SK-N-MC (cell line): ENCODE data around the gene ING3.
"Not testable (repeated sequence)": the region's sequence is repeated elsewhere in the genome, so short reads cannot be mapped to it uniquely, and the experiment has no call there.

ENCODE experiments used
- DNase-seq: peaks from one replicate; pipeline ENCODE4 v3.0.0-alpha.2; 2011; ENCODE audit warnings: low read depth, low spot score
- H3K27ac ChIP-seq: fragments of 200-600 bp; sonication (generic); 2 replicates; pipeline ENCODE4 v1.5.1; 2016; ENCODE audit warnings: mixed run types
- H3K36me3 ChIP-seq: fragments of 200-600 bp; sonication (generic); 2 replicates; pipeline ENCODE4 v1.6.1; 2017; ENCODE audit warnings: antibody characterized with exemption, low read length, mixed read lengths; ENCODE audit not compliant: insufficient read depth
- H3K4me3 ChIP-seq: fragments of 200-600 bp; sonication (generic); 2 replicates; pipeline ENCODE4 v1.5.1; 2016
- H3K9ac ChIP-seq: fragments of 200-600 bp; sonication (generic); 2 replicates; pipeline ENCODE4 v1.8.0; 2017; ENCODE audit warnings: mixed run types, mixed read lengths; ENCODE audit not compliant: insufficient read length
- H3K9me3 ChIP-seq: fragments of 200-600 bp; sonication (generic); 2 replicates; pipeline ENCODE4 v1.6.1; 2017; ENCODE audit warnings: low read depth, mild to moderate bottlenecking, antibody characterized with exemption, low read length, moderate library complexity, mixed read lengths
- EZH2 ChIP-seq: fragments of 200-600 bp; sonication (generic); IDR thresholded peaks from one replicate; pipeline ENCODE4 v1.6.1; 2017; ENCODE audit warnings: antibody characterized with exemption
- FOXP2 ChIP-seq: optimal IDR thresholded peaks from 2 replicates; pipeline ENCODE3; 2011; ENCODE audit warnings: mild to moderate bottlenecking, moderate library complexity; ENCODE audit not compliant: insufficient read depth; ENCODE audit errors: extremely low read length, control extremely low read depth
- POLR2AphosphoS5 ChIP-seq: IDR thresholded peaks from 2 replicates; pipeline ENCODE4 v1.6.1; 2012; ENCODE audit warnings: mild to moderate bottlenecking, low read depth, low read length, borderline replicate concordance

The ING3 gene

GRCh38 chr7:121001234-121001906, 50.8 kb downstream of the ING3 start:
- TF ChIP-seq FOXP2 (no peak), POLR2AphosphoS5 (no peak), EZH2 (no peak)
- no peaks in the 10 kb centered on the region for H3K36me3 ChIP-seq

GRCh38 chr7:121002048-121002756, 51.6 kb downstream of the ING3 start:
- Histone ChIP-seq H3K36me3 (no peaks in the 10 kb centered on the region), H3K4me3 (no peak overlapping the region), H3K9ac (no peak overlapping the region), H3K27ac (no peak overlapping the region), H3K9me3 (no peaks in the 10 kb centered on the region)
- no peak for DNase-seq
- no peak for TF ChIP-seq POLR2AphosphoS5
- no peak for TF ChIP-seq FOXP2
- TF ChIP-seq EZH2: no peak

More at GRCh38 chr7:121001234-121001906, 50.8 kb downstream of the ING3 start:
- Histone ChIP-seq H3K9ac (no peak overlapping the region), H3K27ac (no peak overlapping the region), H3K9me3 (no peaks in the 10 kb centered on the region), H3K4me3 (no peak overlapping the region)
- DNase-seq: no peak

GRCh38 chr7:121002757-121003200, 52.2 kb downstream of the ING3 start:
- Histone ChIP-seq H3K9me3 (no peaks in the 10 kb centered on the region), H3K4me3 (no peak overlapping the region), H3K9ac (no peak overlapping the region), H3K27ac (no peak overlapping the region), H3K36me3 (no peaks in the 10 kb centered on the region)
- no peak for DNase-seq
- TF ChIP-seq POLR2AphosphoS5: no peak
- no peak for TF ChIP-seq EZH2
- TF ChIP-seq FOXP2: no peak

- Histone ChIP-seq H3K27ac (no peak overlapping the region), H3K9ac (no peak overlapping the region), H3K4me3 (no peak overlapping the region), H3K36me3 (no peaks in the 10 kb centered on the region), H3K9me3 (no peaks in the 10 kb centered on the region)
- DNase-seq: no peak
- TF ChIP-seq EZH2 (no peak), FOXP2 (no peak), POLR2AphosphoS5 (no peak)
These were observed 53.6 kb downstream of the ING3 start for GRCh38 chr7:121003986-121004685.

- H3K9me3 ChIP-seq, H3K36me3 ChIP-seq, H3K4me3 ChIP-seq, H3K9ac ChIP-seq, H3K27ac ChIP-seq, DNase-seq: not testable (repeated sequence)
These were observed 54.5 kb downstream of the ING3 start for GRCh38 chr7:121005058-121005457.

GRCh38 chr7:121005996-121006584, 55.5 kb downstream of the ING3 start:
- no peaks in the 10 kb centered on the region for H3K9me3 ChIP-seq
- no peak overlapping the region for H3K9ac ChIP-seq
- no peak for DNase-seq
- no peaks in the 10 kb centered on the region for H3K36me3 ChIP-seq
- TF ChIP-seq EZH2 (no peak), FOXP2 (no peak), POLR2AphosphoS5 (no peak)
- H3K27ac ChIP-seq: no peak overlapping the region
- no peak overlapping the region for H3K4me3 ChIP-seq

GRCh38 chr7:121006711-121007315, 56.2 kb downstream of the ING3 start:
- H3K36me3 ChIP-seq: no peaks in the 10 kb centered on the region
- no peak for DNase-seq

GRCh38 chr7:121008816-121009215, 58.2 kb downstream of the ING3 start:
- TF ChIP-seq POLR2AphosphoS5 (no peak), EZH2 (no peak), FOXP2 (no peak)
- Histone ChIP-seq H3K9ac (no peak overlapping the region), H3K9me3 (no peaks in the 10 kb centered on the region), H3K27ac (no peak overlapping the region), H3K4me3 (no peak overlapping the region), H3K36me3 (no peaks in the 10 kb centered on the region)
- no peak for DNase-seq

More at GRCh38 chr7:121006711-121007315, 56.2 kb downstream of the ING3 start:
- H3K27ac ChIP-seq: no peak overlapping the region
- H3K9me3 ChIP-seq: no peaks in the 10 kb centered on the region
- no peak overlapping the region for H3K4me3 ChIP-seq
- H3K9ac ChIP-seq: no peak overlapping the region
- TF ChIP-seq EZH2 (no peak), POLR2AphosphoS5 (no peak)
